Neural progenitor cell (in vitro differentiated cells): Measurements from ENCODE around the gene EPHA4. TPM values are rescaled to one million over a fixed set of nuclear protein-coding genes. Genes with fewer than 3 reads are reported as not detected.
A peak's percentile ranks its signal among the peaks of the same experiment; 100 is the strongest.

ENCODE experiments used
- DNase-seq: peaks from one replicate; pipeline ENCODE4 v3.0.0-alpha.2; 2016; ENCODE audit warnings: low spot score
- H2AFZ ChIP-seq: fragments of 200-600 bp; sonication (generic); replicated peaks from 2 replicates; pipeline ENCODE4 v1.6.1; 2016; ENCODE audit warnings: antibody characterized with exemption
- H3F3A ChIP-seq: fragments of 200-600 bp; sonication (generic); 2 replicates; pipeline ENCODE4 v1.6.1; 2016; ENCODE audit warnings: antibody characterized with exemption, low read depth
- H3K27ac ChIP-seq: fragments of 200-600 bp; sonication (generic); 2 replicates; pipeline ENCODE4 v1.5.1; 2016; ENCODE audit warnings: mild to moderate bottlenecking
- H3K27me3 ChIP-seq: fragments of 200-600 bp; sonication (generic); 2 replicates; pipeline ENCODE4 v1.6.1; 2016; ENCODE audit warnings: mild to moderate bottlenecking, moderate library complexity
- H3K36me3 ChIP-seq: fragments of 200-600 bp; sonication (generic); 2 replicates; pipeline ENCODE4 v1.5.1; 2016
- H3K4me1 ChIP-seq: fragments of 200-600 bp; sonication (generic); 2 replicates; pipeline ENCODE4 v1.6.1; 2016; ENCODE audit warnings: mixed run types
- H3K4me2 ChIP-seq: fragments of 200-600 bp; sonication (generic); 2 replicates; pipeline ENCODE4 v1.6.1; 2016
- H3K4me3 ChIP-seq: fragments of 200-600 bp; sonication (generic); 2 replicates; pipeline ENCODE4 v1.5.1; 2016
- H3K79me2 ChIP-seq: fragments of 200-600 bp; sonication (generic); 2 replicates; pipeline ENCODE4 v1.6.1; 2016; ENCODE audit warnings: low read depth
- H3K9ac ChIP-seq: fragments of 200-600 bp; sonication (generic); 2 replicates; pipeline ENCODE4 v1.6.1; 2016
- H3K9me3 ChIP-seq: fragments of 200-600 bp; sonication (generic); 2 replicates; pipeline ENCODE4 v1.5.1; 2016; ENCODE audit warnings: low read depth
- H4K20me1 ChIP-seq: fragments of 200-600 bp; sonication (generic); 2 replicates; pipeline ENCODE4 v1.6.1; 2016; ENCODE audit warnings: low read depth
- H3K27ac Mint-ChIP-seq: 3 replicates; pipeline ENCODE4 v1.8.0; 2021; ENCODE audit warnings: mixed read lengths
- H3K27me3 Mint-ChIP-seq: 2 replicates; pipeline ENCODE4 v1.8.0; 2022; ENCODE audit warnings: low read depth, mild to moderate bottlenecking, inconsistent platforms, moderate library complexity, mixed read lengths; ENCODE audit not compliant: insufficient read depth
- H3K36me3 Mint-ChIP-seq: 3 replicates; pipeline ENCODE4 v1.8.0; 2021; ENCODE audit warnings: mixed read lengths
- H3K4me1 Mint-ChIP-seq: 3 replicates; pipeline ENCODE4 v1.8.0; 2021; ENCODE audit warnings: mixed read lengths
- H3K4me3 Mint-ChIP-seq: 3 replicates; pipeline ENCODE4 v1.8.0; 2021; ENCODE audit warnings: mild to moderate bottlenecking, moderate library complexity, mixed read lengths
- H3K9me3 Mint-ChIP-seq: 3 replicates; pipeline ENCODE4 v1.8.0; 2020; ENCODE audit warnings: mixed read lengths
- EZH2 ChIP-seq: fragments of 200-600 bp; sonication (generic); IDR thresholded peaks from 2 replicates; pipeline ENCODE4 v1.6.1; 2017; ENCODE audit warnings: antibody characterized with exemption, mild to moderate bottlenecking, moderate library complexity
- EZH2phosphoT487 ChIP-seq: fragments of 200-600 bp; sonication (generic); IDR thresholded peaks from 2 replicates; pipeline ENCODE4 v1.6.1; 2017; ENCODE audit warnings: antibody characterized with exemption
- total RNA-seq: library from RNA; depleted of rRNA; stranded (reverse); fragments of >200 nt; gene quantifications from 2 replicates; pipeline ENCODE4 v1.2.3, GENCODE V29; 2015; ENCODE audit warnings: low replicate concordance
- TF ChIP-seq, protein P1 (sequence below): fragments of 200-600 bp; sonication (generic); IDR thresholded peaks from 2 replicates; pipeline ENCODE4 v1.5.1; 2017; ENCODE audit warnings: antibody characterized with exemption, mild to moderate bottlenecking

EPHA4 gene
- total RNA-seq, 1 donor from 2014 or later = 323 TPM

- Histone ChIP-seq H3K9ac (peak overlapping the region; percentile 76), H3K27me3 (no peaks in the 10 kb centered on the region), H3K27ac (peak overlapping the region; percentile 65), H3K4me1 (peaks cover 46% of the 10 kb centered on the region), H3K4me2 (peak overlapping the region; percentile 96), H4K20me1 (peaks cover 49% of the 10 kb centered on the region), H3F3A (peaks cover 39% of the 10 kb centered on the region), H2AFZ (no peak overlapping the region), H3K79me2 (peaks cover 92% of the 10 kb centered on the region), H3K4me3 (peak overlapping the region; percentile 97), H3K36me3 (peaks cover 7% of the 10 kb centered on the region), H3K9me3 (no peaks in the 10 kb centered on the region)
- Mint-ChIP-seq H3K9me3 (no peaks in the 10 kb centered on the region), H3K36me3 (peaks cover 11% of the 10 kb centered on the region), H3K4me1 (peaks cover 41% of the 10 kb centered on the region), H3K27ac (peak overlapping the region; percentile 72), H3K4me3 (peak overlapping the region; percentile 96), H3K27me3 (peaks cover 3% of the 10 kb centered on the region)
- TF ChIP-seq EZH2phosphoT487 = no peak
- no peak for TF ChIP-seq EZH2
- TF ChIP-seq, protein P1, sequence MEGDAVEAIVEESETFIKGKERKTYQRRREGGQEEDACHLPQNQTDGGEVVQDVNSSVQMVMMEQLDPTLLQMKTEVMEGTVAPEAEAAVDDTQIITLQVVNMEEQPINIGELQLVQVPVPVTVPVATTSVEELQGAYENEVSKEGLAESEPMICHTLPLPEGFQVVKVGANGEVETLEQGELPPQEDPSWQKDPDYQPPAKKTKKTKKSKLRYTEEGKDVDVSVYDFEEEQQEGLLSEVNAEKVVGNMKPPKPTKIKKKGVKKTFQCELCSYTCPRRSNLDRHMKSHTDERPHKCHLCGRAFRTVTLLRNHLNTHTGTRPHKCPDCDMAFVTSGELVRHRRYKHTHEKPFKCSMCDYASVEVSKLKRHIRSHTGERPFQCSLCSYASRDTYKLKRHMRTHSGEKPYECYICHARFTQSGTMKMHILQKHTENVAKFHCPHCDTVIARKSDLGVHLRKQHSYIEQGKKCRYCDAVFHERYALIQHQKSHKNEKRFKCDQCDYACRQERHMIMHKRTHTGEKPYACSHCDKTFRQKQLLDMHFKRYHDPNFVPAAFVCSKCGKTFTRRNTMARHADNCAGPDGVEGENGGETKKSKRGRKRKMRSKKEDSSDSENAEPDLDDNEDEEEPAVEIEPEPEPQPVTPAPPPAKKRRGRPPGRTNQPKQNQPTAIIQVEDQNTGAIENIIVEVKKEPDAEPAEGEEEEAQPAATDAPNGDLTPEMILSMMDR = no peak
- peak; percentile 46 for DNase-seq
These were observed 419 bp downstream of the EPHA4 start for GRCh38 chr2:221571551-221572218.

DNA sequence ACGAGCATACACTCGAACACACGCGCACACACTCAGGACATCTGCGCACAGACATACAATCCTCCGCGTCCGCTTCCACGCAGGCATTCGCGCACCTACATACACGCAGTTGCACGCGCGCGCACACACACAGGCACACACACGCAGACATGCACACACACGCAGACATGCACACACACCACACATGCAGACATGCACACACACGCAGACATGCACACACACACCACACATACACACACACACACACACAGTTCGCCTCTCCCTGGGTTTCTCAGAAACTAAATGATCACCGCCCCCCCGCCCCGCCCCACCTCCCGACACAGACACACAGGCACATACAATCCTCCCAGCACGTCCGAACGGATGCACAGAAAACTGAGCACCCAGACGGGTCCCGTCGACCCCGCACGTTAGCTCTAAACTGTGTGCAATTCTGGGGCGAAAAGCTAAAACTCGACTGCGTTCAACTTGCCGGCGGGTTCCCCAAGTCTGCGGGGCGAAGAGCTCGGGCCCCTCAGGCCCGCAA, 1.0 kb downstream of the EPHA4 start:
- peak overlapping the region; percentile 28 for H3K27ac Mint-ChIP-seq
- DNase-seq = no peak
- peak overlapping the region; percentile 96 for H3K4me3 Mint-ChIP-seq
- H3K4me2 ChIP-seq = peak overlapping the region; percentile 96
- peaks cover 8% of the 10 kb centered on the region for H3K36me3 ChIP-seq
- H3K27ac ChIP-seq = peak overlapping the region; percentile 65
- H3K4me1 Mint-ChIP-seq = peaks cover 43% of the 10 kb centered on the region
- peaks cover 55% of the 10 kb centered on the region for H4K20me1 ChIP-seq
- no peaks in the 10 kb centered on the region for H3K9me3 ChIP-seq
- H3K79me2 ChIP-seq = peaks cover 97% of the 10 kb centered on the region
- no peaks in the 10 kb centered on the region for H3K27me3 ChIP-seq
- H3K27me3 Mint-ChIP-seq = peaks cover 3% of the 10 kb centered on the region
- peak overlapping the region; percentile 76 for H3K9ac ChIP-seq
- peaks cover 11% of the 10 kb centered on the region for H3K36me3 Mint-ChIP-seq
- H3K4me3 ChIP-seq = peak overlapping the region; percentile 97
- no peaks in the 10 kb centered on the region for H3K9me3 Mint-ChIP-seq
- H2AFZ ChIP-seq = no peak overlapping the region
- TF ChIP-seq, protein P1 = no peak
- TF ChIP-seq EZH2phosphoT487 (no peak), EZH2 (no peak)
- peaks cover 49% of the 10 kb centered on the region for H3K4me1 ChIP-seq
- peaks cover 39% of the 10 kb centered on the region for H3F3A ChIP-seq

DNA sequence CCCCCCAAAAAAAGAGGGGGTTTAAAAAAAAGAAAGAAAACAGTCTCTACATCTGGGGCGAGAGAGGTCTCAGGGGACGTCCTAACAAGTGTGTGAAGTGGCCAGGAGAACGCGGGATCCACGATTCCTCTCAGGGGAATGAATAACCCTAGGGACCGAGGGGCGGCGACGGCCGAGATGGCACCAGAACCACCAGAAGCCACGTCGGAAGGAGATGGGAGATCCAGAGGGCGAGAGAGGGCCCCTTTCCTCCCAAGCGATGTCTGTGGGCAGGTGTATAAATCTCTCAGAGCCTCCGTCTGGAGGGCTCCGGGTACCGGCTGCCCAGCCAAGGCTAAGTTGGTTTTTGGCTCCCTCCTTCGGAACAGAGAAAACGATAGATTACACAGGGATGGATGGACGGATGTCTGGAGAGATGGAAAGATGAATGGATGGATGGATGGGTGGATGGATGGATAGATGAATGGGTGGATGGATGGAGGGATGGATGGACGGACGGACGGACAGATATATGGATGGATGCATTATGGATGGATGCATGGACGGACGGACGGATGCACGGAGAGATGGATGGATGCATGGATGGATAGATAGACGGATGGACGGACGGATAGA, 1.7 kb downstream of the EPHA4 start:
- H2AFZ ChIP-seq = no peak overlapping the region
- H3K27ac ChIP-seq = peak overlapping the region; percentile 75
- peak; percentile 75 for DNase-seq

More for the DNA sequence above, 1.7 kb downstream of the EPHA4 start:
- H3K4me1 ChIP-seq = peaks cover 49% of the 10 kb centered on the region
- no peaks in the 10 kb centered on the region for H3K27me3 ChIP-seq
- peaks cover 49% of the 10 kb centered on the region for H3K4me1 Mint-ChIP-seq
- H3K4me3 ChIP-seq = peak overlapping the region; percentile 97
- TF ChIP-seq, protein P1 = peak; percentile 25
- TF ChIP-seq EZH2phosphoT487 (no peak), EZH2 (no peak)
- peaks cover 97% of the 10 kb centered on the region for H3K79me2 ChIP-seq
- peaks cover 18% of the 10 kb centered on the region for H3K36me3 Mint-ChIP-seq
- peak overlapping the region; percentile 76 for H3K9ac ChIP-seq
- H3K36me3 ChIP-seq = peaks cover 14% of the 10 kb centered on the region
- peaks cover 4% of the 10 kb centered on the region for H3K27me3 Mint-ChIP-seq
- H3K27ac Mint-ChIP-seq = peak overlapping the region; percentile 28
- H3F3A ChIP-seq = peaks cover 43% of the 10 kb centered on the region
- H4K20me1 ChIP-seq = peaks cover 62% of the 10 kb centered on the region
- H3K4me2 ChIP-seq = peak overlapping the region; percentile 96
- H3K9me3 ChIP-seq = no peaks in the 10 kb centered on the region
- no peaks in the 10 kb centered on the region for H3K9me3 Mint-ChIP-seq
- peak overlapping the region; percentile 96 for H3K4me3 Mint-ChIP-seq
